SH-SY5Y (cell line): ENCODE data around the gene KHSRP.

Experiments used
- GATA2 ChIP-seq: IDR thresholded peaks from 2 replicates; pipeline ENCODE4 v1.6.1; 2011; ENCODE audit warnings: mild to moderate bottlenecking, low read depth, low read length
- GATA3 ChIP-seq: IDR thresholded peaks from 2 replicates; pipeline ENCODE4 v1.6.1; 2011; ENCODE audit warnings: low read depth, mild to moderate bottlenecking, low read length, moderate library complexity

DNA sequence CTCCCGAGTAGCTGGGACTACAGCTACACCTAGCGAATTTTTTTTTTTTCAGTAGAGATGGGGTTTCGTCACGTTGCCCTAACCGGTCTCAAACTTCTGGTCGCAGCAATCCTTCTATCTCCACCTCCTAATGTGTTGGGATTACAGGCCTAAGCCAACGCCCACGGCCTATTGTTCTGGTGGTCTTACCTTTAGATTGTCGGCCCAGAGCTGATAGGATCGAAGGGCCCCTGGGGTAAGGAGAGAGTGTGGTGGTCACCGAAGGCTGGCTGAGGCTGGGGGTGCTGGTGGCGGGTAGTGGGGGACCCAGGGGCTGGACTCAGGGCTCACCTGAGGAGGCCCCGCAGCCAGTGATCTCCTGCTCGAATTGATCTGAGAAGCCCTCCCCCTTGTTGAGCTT lies 46.5 kb upstream of the KHSRP start:
- TF ChIP-seq GATA2 (no peak), GATA3 (no peak)
